Activated gamma-delta T cell treated with anti-CD3 and anti-CD28 coated beads, Interleukin-2, amount 50 U/mL, for 16 hours (primary cell): Measurements from ENCODE around the gene RAB10.
A peak's percentile ranks its signal among the peaks of the same experiment; 100 is the strongest.

Experiments used
- DNase-seq: peaks from one replicate; pipeline ENCODE4 v3.0.0-alpha.2; 2020; ENCODE audit warnings: low read depth

Gene RAB10

DNA sequence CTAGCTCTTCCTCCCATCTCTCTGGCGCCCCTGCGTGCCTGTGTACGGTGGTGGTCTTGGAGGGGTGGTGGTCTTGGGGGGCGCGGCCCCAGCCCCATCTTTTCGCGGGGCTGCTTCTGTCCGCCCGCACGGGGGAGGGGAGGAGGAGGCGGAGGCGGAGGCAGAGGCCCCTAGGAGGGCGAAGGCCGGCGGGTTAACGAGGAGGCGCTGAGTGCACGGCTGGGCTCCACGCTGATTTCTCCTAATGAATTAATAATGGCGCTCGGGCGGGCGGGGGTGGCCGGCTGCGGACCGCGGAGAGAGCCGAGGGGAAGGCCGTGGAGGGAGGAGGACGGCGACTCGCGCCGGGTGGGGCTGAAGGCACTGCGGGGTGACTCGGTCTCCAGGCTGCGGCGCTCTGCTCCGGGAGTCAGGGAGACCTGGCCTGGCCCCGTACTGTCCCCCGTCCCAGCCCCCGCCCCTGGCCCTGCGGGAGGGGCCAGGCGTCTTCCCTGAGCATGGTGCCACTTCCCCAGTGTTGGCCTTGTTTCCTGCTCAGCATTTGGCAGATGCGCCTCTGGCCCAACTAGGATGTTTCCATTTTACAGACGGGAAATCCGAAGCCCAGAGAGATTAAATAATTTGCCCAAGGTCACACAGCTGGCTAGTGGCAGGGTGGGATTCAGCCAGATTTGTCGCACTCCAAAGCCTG, 145.0 kb downstream of the RAB10 start:
- DNase-seq = no peak

DNA sequence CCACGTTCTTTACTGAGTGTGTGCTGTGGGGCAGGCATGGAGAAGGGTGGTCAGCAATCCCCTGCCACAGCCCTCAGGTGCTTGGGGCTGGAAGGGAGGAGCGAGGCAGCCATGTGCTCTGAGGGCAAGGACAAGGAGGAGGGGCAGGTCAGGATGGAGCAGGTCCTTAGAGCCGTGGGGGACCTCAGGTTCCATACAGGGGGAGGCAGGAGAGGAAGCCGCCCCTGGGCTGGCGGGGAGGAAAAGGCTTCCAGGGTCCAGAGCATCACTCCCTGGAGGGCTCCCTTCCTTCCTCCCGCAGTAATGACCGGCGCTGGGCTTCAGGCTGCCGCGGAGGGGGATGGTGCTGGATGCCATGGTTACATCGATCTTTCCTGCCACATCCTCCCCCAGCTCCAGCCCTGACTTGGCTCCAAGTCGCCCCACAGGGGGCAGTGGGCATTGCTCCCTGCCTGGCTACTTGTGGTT, 145.6 kb downstream of the RAB10 start:
- DNase-seq = no peak

DNA sequence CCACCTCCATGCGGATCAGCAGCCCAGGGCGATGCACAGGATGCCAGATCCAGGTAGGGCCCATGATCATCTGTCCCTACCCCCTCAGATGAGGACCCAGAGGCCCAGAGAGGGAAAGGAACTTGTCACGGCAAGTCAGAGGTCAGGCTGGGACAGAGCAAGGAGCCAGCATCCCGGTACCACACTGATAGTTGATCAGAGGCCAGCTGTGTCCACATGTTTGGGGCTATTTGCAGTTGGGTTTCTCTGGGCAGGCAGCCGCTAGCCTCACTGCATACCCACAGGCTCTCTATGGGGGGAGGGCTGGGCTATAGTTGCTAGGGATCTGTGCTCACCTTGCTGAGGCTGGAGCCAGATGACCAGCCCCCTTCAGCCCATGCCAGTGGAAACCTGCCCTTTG, 148.6 kb downstream of the RAB10 start:
- DNase-seq = no peak

DNA sequence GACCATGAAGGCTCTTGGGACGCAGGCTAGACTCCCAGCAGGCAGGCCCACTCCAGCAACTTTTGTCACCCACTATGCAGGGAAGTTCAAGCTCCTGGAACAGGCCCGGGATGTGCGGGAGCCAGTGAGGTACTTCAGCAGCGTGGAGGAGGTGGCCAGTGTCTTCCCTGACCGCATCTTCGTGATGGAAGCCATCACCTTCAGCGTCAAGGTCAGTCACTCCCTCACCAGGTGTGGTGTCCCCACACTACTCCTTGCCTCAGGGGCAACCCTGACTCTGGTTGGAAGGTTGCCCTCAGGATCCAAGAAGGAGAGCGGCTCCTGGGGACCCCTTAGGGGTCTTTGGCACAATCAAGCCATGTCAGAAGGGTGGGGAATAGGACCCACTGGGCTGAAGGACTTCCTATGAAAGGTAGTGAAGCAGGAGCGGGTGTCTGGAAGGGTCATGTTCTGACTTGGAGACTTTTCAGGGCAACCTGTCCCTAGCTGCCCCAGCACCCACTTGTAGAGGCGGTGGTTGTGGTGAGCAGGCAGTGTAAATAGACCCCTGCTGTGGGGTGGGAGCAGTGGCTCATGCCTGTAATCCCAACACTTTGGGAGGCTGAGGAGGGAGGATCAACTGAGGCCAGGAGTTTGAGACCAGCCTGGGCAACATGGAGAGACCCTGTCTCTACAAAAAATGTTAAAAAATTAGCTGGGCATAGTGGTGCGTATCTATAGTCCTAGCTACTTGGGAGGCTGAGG, 149.2 kb downstream of the RAB10 start:
- DNase-seq = no peak

DNA sequence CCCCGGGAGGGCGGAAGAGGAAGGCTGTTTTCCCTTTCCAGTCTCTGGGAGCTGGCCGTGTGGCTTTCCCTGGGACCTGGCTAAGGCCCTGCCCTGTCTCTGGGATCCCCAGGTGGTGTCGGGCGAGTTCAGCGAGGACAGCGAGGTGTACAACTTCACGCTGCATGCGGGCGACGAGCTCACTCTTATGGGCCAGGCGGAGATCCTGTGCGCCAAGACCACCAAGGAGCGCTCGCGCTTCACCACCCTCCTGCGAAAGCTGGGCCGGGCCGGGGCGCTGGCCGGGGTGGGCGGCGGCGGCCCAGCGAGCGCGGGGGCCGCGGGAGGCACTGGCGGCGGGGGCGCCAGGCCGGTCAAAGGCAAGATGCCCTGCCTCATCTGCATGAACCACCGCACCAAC, 150.2 kb downstream of the RAB10 start:
- no peak for DNase-seq

DNA sequence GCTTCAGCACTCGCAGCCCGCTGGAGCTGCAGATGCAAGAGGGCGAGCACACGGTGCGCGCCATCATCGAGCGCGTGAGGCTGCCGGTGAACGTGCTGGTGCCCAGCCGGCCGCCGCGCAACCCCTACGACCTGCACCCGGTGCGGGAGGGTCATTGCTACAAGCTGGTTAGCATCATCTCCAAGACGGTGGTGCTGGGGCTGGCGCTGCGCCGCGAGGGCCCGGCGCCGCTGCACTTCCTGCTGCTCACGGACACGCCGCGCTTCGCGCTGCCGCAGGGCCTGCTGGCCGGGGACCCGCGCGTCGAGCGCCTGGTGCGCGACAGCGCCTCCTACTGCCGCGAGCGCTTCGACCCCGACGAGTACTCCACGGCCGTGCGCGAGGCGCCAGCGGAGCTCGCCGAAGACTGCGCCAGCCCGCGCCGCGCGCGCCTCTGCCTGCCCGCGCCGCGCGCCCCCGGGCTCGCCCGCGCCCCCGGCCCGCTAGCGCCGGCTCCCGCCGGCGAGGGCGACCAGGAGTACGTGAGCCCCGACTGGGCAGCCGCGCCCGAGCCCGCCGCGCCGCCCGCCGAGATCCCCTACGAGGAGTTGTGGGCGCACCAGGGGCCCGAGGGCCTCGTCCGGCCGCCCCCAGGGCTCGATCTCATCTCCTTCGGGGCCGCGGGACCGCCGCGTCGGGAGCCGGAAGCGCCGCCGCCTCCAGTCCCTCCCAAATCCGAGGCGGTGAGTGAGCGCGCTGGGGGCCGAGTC, 150.8 kb downstream of the RAB10 start:
- peak; percentile 71 for DNase-seq

DNA sequence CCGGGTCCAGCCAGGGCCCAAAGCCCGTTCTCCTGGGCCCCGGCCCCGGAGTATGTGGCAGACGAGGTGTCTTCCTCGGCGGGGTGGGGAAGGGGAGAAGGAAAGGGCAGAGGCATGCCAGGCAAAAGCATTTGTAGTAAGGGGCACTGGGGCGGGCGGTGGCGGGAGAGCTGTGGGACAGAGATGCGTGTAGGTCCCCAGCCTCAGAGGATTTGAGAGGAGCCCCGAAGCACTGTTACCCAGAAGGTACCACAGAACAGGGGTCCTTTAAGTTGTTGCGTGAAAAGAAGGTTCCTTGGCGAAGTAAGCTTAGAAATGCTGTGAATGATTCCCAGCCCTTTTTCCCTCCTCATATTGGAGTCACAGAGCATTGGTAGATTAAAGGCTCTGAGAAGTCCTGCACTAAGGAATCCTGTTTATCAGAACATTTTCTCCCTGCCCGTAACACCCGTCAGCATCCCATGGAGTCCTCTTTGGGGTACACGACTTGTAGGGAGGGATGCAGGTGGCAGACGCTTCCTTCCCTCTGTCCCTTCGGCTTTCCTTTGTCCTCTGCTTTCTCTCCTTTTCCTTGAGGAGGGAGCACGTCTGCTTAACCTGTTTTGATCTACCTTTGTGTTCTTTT, 151.5 kb downstream of the RAB10 start:
- DNase-seq = no peak

DNA sequence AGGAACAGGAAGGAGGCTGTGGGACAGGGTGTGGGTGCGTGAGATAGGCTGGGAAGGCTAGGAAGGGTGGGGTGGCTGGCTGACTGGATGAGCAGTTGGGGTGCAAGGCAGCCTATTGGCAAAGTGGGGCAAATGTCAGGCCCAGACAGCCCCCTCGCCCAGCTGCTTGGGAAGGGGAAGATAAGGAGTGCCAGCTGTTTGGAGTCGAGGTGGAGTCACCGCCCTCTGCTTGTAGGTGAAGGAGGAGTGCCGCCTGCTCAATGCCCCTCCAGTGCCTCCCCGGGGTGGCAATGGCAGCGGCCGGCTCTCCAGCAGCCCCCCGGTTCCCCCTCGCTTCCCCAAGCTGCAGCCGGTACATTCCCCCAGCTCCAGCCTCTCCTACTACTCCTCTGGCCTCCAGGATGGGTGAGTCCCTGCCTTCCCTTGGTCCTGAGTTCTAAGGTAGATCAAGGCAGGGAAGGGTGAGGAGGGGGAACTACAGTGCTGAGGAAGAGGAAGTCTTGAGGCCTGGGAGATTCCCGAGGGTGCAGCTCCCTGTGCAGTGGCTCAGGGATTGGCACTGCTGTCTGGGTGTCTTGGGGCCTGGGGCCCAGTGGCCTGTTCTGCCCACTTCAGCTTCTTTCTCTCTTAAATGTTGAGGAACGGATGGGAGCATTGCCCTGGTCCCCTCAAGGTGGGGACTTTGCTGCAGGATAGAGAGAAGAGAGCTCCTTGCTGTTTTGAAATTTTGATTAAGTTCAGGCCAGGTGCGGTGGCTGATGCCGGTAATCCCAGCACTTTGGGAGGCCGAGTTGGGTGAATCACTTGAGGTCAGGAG, 152.3 kb downstream of the RAB10 start:
- no peak for DNase-seq
